HG02571 (cell line): Measurements from ENCODE around the gene HPCA.

Experiments
- ATAC-seq: cut with Tn5 transposase; IDR thresholded peaks from one replicate; pipeline ENCODE4 v1.9.1; 2021; ENCODE audit warnings: mild to moderate bottlenecking, moderate library complexity; ENCODE audit not compliant: unreplicated experiment

Gene HPCA

DNA sequence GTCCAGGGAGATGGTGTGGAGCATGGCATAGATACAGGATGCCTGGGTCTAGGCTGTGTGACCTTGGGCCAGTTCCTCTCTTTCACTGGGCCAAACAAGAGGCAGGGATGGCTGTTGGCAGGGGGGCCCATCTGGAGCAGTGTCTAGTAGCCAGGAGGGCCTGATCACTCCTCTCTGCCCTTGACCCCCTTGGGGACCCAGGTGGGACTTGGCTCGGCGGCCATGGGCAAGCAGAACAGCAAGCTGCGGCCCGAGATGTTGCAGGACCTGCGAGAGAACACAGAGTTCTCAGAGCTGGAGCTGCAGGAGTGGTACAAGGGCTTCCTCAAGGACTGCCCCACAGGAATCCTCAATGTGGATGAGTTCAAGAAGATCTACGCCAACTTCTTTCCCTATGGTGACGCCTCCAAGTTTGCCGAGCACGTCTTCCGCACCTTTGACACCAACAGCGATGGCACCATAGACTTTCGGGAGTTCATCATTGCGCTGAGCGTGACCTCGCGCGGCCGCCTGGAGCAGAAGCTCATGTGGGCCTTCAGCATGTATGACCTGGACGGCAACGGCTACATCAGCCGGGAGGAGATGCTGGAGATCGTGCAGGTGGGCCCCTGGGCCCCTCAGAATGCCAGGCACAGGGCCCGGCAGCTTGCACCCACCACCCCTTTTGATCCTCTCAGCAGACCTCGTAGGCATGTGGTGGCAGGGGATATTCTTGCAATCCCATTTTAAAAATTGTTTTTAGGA is 2.6 kb downstream of the HPCA start:
- ATAC-seq, result no peak

DNA sequence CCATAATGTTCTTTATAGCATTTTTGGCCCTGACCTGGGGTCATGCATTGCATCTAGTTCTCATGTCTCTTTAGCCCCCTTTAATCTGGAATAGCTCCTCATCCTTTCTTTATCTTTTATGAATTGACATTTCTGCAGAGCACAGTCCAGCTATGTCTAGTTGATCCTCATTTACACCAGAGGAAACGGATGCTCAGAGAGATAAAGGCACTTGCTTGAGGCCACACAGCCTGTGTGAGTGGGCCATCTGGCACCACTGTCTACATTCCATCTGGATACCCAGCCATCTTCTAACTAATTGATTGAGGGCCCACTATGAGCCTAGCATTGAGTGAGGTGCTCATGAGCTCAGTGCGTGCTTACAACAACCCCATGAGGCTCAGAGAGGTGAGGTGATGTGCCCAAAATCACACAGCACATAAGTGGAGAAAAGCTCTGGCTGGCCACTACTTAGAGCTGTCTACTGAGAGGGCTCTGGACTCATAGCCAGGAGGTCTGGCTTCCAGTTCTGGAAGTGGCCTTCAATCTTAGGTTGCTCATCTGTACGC is 3.5 kb downstream of the HPCA start:
- no peak for ATAC-seq

DNA sequence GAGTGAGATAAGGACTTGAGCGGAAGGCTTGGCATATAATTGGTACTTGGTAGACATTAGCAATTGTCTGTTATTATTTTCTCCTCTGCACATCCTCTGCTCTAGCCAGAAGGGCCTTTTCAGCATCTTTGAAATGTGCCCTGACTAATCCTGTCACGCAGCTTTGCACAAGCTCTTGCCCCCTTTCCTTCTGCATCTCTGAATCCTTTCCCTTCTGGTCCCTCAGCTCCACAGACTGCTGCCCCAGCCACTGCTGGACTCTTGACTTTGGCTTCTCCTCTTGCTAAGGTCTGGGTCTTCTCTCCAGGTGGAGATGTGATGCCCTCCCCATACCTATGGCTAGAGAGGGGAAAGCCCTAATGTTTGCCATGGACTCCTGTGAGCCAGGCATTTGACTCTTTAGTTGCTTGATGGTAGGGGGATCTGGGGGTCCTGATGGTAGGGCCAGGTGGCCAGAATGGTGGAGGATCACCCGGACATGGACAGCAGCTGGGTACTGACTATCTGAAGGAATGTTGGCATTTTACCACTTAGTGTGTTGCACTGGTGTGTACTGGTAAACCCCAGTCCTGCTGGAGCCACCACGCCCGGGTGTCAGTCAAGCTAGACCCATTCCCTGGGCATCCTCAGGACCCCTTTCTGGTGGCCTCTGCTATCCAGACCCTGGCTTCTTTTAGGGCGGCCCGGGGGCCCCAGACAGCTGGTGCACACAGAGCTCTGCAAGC is 4.4 kb downstream of the HPCA start:
- no peak for ATAC-seq

DNA sequence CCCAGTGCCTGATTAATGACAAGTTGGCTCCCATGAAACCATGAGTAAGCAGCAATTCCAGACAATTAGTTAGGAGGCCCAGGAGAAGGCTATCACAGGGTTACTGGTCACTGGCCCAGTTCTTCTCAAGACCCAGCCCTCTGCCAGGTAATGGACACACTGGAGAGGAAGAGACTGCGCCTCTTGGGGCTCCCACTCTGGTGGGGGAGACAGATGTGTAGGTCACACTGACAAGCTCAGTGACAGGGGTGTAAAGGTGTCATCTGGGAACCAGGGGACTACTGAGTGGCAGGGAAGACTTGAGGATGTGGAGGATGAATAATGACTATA is 4.9 kb downstream of the HPCA start:
- no peak for ATAC-seq

DNA sequence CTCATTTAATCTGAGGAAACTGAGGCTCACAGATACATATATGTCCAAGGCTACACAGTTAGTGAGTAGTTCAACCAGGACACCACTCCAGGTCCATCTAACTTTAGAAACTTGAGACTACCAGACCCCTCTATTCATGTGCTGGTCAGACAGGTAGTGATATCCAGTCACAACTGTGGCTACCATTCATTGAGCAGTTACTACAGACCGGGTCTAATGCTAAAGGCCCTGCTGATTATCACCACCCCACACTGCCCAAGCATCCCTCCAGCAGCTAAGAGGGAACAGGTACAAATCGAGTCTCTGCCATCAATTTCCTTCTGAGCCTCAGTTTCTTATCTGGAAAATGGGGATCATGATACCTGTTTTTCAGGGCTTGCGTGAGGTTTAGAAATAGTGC is 5.3 kb downstream of the HPCA start:
- ATAC-seq, result no peak

DNA sequence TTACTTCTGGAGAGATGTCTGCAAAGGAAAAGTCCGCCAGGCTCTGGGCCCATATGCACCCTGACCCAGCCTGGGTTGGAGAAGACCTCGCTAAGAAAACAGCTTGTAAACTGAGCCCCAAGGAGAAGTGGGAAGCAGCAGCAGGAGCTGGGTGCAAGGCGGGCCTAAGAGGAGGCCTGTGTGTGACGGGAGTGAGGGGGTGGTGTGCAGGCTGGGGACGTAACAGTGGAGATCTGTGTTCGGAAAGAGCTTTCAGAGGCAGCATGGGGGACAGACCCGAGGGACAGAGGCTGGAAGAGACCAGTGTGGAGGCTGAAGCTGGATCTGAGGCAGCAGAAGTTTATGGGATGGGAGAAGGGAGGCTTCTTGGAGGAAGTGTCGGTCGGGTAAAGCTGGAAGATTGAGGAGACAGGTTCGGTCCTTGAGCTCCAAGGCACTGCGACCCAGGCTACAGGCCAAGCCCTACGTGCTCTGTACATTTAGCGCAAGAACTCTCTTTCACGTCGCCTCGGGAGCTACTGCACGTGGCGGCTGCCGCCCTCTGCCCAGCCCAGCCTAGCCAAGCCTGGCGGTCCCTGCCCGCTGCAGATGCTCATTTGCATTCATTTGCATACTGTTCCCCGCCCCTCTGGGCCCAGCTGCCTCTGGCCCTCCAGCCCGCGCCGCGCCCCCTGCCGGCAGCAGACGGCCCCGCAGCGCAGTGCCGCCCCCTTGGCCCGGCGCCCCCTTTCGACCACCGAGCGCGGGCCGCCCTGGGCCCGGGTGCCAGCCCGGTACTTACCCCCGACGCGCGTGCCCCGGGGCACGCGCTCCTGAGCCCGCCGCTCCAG is 6.3 kb downstream of the HPCA start:
- no peak for ATAC-seq

DNA sequence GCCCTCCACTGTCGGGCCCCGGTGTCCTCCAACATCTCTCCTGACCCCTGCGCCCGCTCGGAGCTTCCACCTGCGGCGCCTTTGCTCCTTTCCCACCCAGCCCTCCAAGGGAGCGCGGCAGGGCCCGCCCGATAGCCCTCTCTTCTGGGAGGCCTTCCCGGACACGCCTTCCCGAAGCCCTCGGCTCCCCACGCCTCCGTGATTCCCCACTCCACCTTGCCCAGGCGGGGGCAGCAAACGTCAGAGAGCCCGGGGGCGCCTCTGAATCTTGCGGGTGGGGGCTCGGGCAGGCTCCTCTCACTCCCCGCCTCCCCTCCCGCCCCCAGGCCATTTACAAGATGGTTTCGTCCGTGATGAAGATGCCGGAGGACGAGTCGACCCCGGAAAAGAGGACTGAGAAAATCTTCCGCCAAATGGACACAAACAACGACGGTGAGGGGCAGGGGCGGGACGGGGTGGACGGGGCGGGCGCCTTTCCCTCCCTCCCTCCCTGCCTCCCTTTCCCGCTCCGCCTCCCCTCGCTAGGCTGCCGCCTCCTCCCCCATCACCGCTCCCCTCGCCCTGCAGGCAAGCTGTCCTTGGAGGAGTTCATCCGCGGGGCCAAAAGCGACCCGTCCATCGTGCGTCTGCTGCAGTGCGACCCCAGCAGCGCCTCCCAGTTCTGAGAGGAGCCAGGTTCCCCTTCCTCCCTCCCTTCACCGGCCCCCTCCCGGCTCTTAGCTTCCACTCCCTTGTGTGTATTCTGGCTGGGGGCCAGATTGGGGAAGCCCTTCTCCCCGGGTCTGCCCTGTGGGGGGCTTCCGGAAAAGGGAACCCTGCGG is 7.1 kb downstream of the HPCA start:
- ATAC-seq, result no peak

DNA sequence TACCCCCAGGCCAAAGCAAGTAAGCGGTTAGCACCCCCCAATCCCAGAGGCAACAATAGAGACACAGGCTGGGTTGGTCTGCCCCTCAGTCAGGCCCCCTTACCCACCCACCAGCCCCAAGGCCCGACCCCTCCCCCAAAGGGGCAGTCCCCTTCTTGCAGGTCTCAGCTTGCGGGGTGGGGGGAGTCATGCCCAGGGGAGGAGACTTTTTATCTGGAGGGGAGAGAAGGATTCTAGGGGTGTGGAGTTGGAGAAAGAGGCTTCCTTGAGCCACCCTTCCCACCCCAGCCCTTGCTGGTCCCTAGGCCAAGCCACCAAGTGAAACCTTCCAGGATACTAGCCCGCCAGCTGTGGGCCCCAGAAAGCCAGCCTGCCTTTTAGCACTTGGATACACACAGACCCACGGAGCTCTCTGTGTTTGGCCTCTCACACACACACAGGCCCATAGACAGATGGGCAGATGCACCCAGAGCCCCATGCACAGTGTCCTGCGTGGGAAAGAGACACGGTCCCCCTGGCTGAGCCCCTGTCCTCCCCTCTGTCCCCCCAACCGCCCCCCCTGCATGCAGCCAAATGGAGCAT is 7.8 kb downstream of the HPCA start:
- ATAC-seq, result no peak

DNA sequence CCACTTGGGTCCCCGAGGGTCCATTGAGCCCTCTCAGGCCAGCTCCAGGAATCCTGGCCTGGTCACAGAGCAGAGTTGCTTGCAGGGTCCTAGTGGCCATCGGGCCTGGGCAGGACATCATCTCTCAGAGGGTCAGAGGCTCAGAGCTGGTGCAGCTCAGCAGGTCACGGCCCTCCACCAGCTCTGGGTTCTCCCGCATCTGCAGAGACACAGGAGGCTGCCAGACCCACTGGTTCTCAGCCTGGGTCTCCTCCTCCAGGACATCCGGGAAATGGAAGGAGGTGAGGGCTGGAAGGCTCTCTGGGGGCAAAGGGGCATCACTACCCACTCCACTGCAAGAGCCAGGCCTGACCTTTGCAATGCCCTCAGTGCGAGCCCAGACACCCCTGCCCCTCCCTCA is 8.4 kb downstream of the HPCA start:
- ATAC-seq, result no peak

DNA sequence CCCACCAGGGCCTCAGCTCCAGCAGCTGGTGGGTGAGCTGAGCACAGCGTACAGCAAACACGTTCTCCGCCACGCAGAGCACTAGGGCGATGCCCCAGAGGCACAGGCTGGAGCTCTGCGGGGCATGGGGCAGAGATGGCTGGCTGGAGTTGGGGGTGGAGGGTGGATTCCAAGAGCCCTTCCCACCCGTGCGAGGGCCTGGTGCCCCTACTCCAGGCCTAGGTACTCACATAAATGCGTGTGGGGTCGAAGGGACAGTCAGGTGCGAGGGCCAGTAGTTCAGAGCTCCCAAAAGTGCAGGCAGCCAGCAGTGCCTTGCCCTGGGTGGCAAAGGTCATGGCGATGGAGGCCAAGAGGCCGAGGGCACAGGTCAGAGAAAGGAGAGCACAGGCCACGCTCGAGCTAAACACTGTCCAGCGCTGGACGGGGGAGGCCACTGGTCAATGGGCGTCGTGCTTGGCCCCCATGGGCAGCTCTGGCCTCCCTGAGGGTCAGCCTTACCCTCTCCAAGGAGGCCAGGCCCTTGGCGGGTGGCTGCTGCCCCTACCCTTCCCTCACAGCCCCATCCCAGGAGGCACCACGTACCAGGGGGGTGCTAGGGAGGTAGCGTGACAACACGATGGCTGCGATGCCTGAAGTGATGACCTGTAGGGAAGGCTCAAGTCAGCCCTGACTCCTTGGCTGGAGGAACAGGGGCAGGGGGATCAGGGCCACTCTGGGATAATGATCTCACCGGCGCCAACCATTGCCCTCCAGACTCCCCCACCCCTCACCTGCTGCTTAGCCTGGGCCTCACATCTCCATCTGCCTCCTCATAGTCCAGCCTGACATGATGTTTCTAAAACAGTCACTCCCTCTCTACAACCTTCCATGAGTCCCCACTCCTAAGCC is 9.3 kb downstream of the HPCA start:
- ATAC-seq, result no peak

DNA sequence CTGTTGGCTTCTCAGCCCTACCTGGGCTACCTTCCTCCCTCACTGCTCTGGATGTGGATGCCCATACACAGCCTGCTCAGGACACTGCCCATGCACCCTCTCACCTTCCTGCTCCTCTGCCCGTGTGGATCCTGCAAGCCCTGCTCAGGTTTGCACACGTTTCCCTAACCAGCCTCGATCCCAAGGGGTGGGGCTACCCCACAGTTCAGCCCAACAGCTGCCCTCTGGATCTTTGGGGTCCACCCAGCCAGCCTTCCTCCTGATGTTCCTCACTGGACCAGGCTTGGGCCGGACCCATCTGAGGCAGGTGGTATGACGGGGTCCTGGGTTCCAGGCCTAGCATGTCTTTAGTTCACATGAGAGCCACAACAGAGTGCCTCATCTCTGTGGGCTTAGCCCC is 10.2 kb downstream of the HPCA start:
- no peak for ATAC-seq

DNA sequence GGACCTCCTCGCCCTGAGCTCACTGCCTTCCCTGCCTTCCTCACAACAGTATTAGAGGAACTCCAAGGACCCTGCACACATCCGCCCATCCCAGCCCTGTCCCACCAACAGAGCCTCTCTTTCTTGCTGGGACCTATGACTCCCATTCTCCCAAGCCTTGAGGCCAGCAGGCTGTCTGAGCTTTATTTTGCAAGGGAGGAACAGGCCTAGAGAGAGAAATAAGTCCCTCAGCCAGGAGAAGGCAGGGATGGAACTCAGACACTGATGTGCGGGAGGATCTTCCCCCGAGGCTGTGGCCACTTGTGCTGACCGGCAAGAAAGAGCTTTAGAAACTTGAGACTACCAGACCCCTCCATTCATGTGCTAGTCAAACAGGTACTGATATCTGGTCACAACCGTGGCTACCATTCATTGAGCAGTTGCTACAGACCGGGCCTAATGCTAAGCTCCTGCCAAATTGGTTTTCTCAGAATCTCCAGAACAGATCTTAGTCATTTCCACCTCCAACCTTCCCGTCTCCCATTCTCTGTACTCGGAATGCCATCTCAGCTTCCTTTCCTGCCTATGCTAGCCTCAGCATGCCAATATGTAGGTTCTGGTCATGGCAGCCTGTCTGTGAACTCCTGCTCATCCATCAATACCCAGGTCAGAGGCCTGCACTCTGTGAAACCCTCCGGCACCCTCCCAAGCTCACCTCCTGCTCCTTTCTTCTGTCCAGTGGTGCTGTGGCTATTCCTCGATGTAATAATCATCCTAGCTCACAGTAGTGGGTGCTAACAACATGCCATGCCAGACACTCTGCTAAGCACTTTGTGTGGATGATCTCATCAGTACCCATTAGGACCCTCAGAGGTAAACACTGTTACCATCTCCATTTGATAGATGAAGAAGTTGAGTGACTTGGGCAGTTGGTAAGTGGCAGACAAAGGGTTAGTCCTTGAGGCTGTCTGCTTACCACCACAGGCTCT is 11.1 kb downstream of the HPCA start:
- ATAC-seq, result no peak

DNA sequence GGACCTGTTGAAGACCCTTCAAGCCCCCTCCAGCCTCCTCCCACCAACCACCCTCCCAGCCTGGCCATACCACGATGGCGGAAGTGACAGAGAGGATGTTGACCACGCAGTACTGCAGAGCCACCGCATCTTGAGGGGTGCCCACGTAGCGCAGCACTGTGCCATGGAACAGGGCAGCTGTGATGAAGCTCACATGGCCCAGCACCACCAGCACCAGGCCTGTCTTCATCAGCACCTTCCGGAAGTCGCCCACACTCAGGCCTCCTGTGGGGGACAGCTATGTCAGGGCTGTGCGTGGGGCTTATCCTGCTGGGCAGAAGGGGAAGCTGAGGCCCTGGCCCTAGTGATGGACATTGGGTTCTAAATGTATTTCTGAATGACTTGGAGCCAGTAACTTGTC is 11.8 kb downstream of the HPCA start:
- ATAC-seq, result no peak

DNA sequence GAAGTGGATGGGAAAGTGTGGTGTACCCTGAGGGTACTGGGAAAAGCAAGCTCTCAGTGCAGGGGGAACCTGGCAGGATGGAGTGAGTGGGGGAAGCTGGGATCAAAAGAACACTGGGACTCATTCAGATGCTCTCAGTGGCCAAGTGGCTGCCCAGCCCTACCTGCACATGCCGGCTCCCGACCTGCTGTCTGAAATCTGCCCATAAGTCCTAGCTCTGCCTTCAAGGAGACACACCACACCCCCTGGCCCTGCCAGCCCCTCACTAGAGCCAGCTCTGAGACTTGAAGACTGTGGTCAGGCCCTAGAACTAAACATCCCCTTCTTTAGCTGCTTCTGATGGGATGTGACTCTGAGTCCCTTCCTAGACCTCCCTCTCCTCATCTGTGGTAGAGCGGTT is 12.7 kb downstream of the HPCA start:
- no peak for ATAC-seq

DNA sequence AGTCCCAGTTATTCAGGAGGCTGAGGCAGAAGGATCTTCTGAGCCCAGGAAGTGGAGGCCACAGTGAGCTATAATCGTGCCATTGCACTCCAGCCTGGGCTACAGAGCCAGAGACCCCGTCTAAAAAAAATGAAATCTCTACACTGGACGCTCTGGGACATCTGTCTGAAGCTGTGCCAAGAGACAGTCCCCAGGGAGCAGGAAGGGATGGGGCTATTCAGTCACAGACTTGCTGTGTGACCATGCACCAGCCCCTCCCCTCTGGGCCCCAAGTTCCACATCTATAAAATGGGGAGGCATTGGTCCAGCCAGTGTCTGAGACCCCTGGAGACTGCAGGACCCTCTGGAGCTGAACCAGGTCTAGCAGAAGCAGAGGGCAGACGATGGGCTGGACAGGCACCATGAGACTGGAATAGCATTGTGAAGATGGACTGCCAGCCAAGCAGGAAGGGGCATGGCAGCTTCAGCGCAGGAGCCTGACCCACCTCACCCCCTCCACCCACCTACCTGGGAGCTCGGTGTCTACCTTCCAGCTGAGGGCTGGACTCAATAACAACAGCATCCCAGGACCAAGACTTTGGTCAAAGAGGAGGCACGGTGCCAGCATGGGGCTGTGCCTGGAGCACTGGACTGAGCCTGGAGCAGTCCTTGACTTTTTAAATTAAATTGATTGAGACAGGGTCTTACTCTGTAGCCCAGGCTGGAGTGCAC is 13.4 kb downstream of the HPCA start:
- no peak for ATAC-seq

DNA sequence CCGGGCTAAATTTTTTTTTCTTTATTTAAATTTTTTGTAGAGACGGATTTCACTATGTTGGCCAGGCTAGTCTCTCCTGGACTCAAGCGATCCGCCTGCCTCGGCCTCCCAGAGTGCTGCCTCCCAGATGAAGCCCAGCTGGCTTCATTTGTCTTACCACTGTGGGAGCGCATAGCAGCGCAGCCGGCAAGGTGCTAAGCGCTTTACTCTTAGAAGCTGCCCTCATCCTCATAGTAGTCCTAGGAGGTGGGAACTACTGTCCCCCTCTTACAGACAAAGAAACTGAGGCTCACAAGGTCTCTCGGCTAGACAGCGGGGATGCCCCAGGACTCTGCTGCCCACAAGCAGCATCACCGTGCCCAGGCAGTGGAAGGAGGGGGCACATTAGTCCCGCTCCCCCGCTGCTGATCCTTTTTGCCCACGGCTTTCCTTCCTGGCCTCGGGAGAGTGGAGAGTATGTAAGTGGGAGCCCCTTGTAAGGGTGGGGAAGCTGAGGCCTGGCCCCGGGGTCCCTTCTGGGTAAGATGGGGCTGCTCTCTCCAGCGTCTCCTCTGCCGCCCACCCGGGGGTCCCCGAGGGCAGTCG is 14.2 kb downstream of the HPCA start:
- no peak for ATAC-seq
